ENCODE results near the gene GUCD1.
"Not testable (repeated sequence)": the region's sequence is repeated elsewhere in the genome, so short reads cannot be mapped to it uniquely, and the experiment has no call there.

Gene GUCD1

GRCh38 chr22:24595228-24595627 lies 40.3 kb upstream of the GUCD1 start:
- no peaks in the 10 kb centered on the region for H3K79me2 ChIP-seq (ENCODE audit: control insufficient read depth, insufficient read depth, low read length)
- H2BK5ac ChIP-seq (ENCODE audit: low read length): no peak overlapping the region
- no peak overlapping the region for H4K5ac ChIP-seq (ENCODE audit: low read length)
- no peak overlapping the region for H2AK5ac ChIP-seq (ENCODE audit: low read length)
- no peak overlapping the region for H3K9ac ChIP-seq (ENCODE audit: low read length)
- H3K56ac ChIP-seq (ENCODE audit: low read length): no peak overlapping the region
- peak overlapping the region; percentile 6 for H3K23ac ChIP-seq (ENCODE audit: low read length)
- no peak overlapping the region for H2BK120ac ChIP-seq (ENCODE audit: low read depth, low read length)
- H4K8ac ChIP-seq (ENCODE audit: low read depth, low read length): no peak overlapping the region
- no peak overlapping the region for H3K4ac ChIP-seq (ENCODE audit: low read depth, low read length)
- H3K79me1 ChIP-seq (ENCODE audit: low read length): peaks cover 2% of the 10 kb centered on the region
- H3K27ac ChIP-seq (ENCODE audit: low read depth, low read length): no peak overlapping the region
- H3K27me3 ChIP-seq (ENCODE audit: insufficient read depth, low read length, poor library complexity): no peaks in the 10 kb centered on the region
- no peak overlapping the region for H3K4me2 ChIP-seq (ENCODE audit: low read length)
- H3K4me3 ChIP-seq (ENCODE audit: low read length): no peak overlapping the region
- H3K36me3 ChIP-seq (ENCODE audit: control insufficient read depth, insufficient read depth, low read length): no peaks in the 10 kb centered on the region
- no peak overlapping the region for H2BK15ac ChIP-seq (replicated peaks; ENCODE audit: low read depth)
- H3K4me1 ChIP-seq (ENCODE audit: control insufficient read depth, low read depth, low read length): peaks cover 3% of the 10 kb centered on the region
- DNase-seq: no peak
- no CpG with 5 or more reads among the region's 6 CpGs for WGBS (ENCODE audit: extremely low coverage, insufficient coverage, low lambda C conversion rate)
- no peak overlapping the region for H3K18ac ChIP-seq (ENCODE audit: low read length)

GRCh38 chr22:24594569-24595120 lies 39.7 kb upstream of the GUCD1 start:
- Histone ChIP-seq H3K23ac (ENCODE audit: low read length) (no peak overlapping the region), H4K8ac (ENCODE audit: low read depth, low read length) (no peak overlapping the region), H3K4ac (ENCODE audit: low read depth, low read length) (no peak overlapping the region), H3K56ac (ENCODE audit: low read length) (peak overlapping the region; percentile 26), H2BK15ac (replicated peaks; ENCODE audit: low read depth) (no peak overlapping the region), H3K36me3 (ENCODE audit: control insufficient read depth, insufficient read depth, low read length) (no peaks in the 10 kb centered on the region), H3K79me2 (ENCODE audit: control insufficient read depth, insufficient read depth, low read length) (no peaks in the 10 kb centered on the region), H4K5ac (ENCODE audit: low read length) (no peak overlapping the region), H3K27me3 (ENCODE audit: insufficient read depth, low read length, poor library complexity) (no peaks in the 10 kb centered on the region), H2BK120ac (ENCODE audit: low read depth, low read length) (no peak overlapping the region), H3K27ac (ENCODE audit: low read depth, low read length) (no peak overlapping the region), H3K9ac (ENCODE audit: low read length) (peak overlapping the region; percentile 11), H3K4me1 (ENCODE audit: control insufficient read depth, low read depth, low read length) (peaks cover 3% of the 10 kb centered on the region), H3K4me3 (ENCODE audit: low read length) (no peak overlapping the region), H3K79me1 (ENCODE audit: low read length) (peaks cover 2% of the 10 kb centered on the region), H2BK5ac (ENCODE audit: low read length) (no peak overlapping the region), H2AK5ac (ENCODE audit: low read length) (no peak overlapping the region), H3K18ac (ENCODE audit: low read length) (no peak overlapping the region), H3K4me2 (ENCODE audit: low read length) (no peak overlapping the region)
- DNase-seq: no peak
- WGBS (ENCODE audit: extremely low coverage, insufficient coverage, low lambda C conversion rate): no CpG with 5 or more reads among the region's 7 CpGs

GRCh38 chr22:24593836-24594568 lies 39.1 kb upstream of the GUCD1 start:
- WGBS (ENCODE audit: extremely low coverage, insufficient coverage, low lambda C conversion rate): no CpG with 5 or more reads among the region's 16 CpGs
- Histone ChIP-seq H3K36me3 (ENCODE audit: control insufficient read depth, insufficient read depth, low read length) (no peaks in the 10 kb centered on the region), H2AK5ac (ENCODE audit: low read length) (no peak overlapping the region), H2BK15ac (replicated peaks; ENCODE audit: low read depth) (no peak overlapping the region), H3K27me3 (ENCODE audit: insufficient read depth, low read length, poor library complexity) (no peaks in the 10 kb centered on the region), H3K18ac (ENCODE audit: low read length) (no peak overlapping the region), H3K23ac (ENCODE audit: low read length) (no peak overlapping the region), H3K4ac (ENCODE audit: low read depth, low read length) (no peak overlapping the region), H4K8ac (ENCODE audit: low read depth, low read length) (no peak overlapping the region), H3K79me2 (ENCODE audit: control insufficient read depth, insufficient read depth, low read length) (no peaks in the 10 kb centered on the region), H3K4me3 (ENCODE audit: low read length) (no peak overlapping the region), H2BK5ac (ENCODE audit: low read length) (no peak overlapping the region), H4K5ac (ENCODE audit: low read length) (no peak overlapping the region), H3K4me2 (ENCODE audit: low read length) (no peak overlapping the region), H3K27ac (ENCODE audit: low read depth, low read length) (no peak overlapping the region), H3K56ac (ENCODE audit: low read length) (peak overlapping the region; percentile 57), H2BK120ac (ENCODE audit: low read depth, low read length) (no peak overlapping the region), H3K9ac (ENCODE audit: low read length) (no peak overlapping the region), H3K79me1 (ENCODE audit: low read length) (peaks cover 2% of the 10 kb centered on the region), H3K4me1 (ENCODE audit: control insufficient read depth, low read depth, low read length) (peaks cover 3% of the 10 kb centered on the region)
- no peak for DNase-seq

GRCh38 chr22:24593559-24593835 lies 38.6 kb upstream of the GUCD1 start:
- not testable (repeated sequence) for H2AK5ac ChIP-seq (ENCODE audit: low read length); H3K27ac ChIP-seq (ENCODE audit: low read depth, low read length); H2BK15ac ChIP-seq (replicated peaks; ENCODE audit: low read depth); H3K4me3 ChIP-seq (ENCODE audit: low read length); H4K5ac ChIP-seq (ENCODE audit: low read length); H3K4ac ChIP-seq (ENCODE audit: low read depth, low read length); H3K23ac ChIP-seq (ENCODE audit: low read length); DNase-seq; H2BK120ac ChIP-seq (ENCODE audit: low read depth, low read length); H3K36me3 ChIP-seq (ENCODE audit: control insufficient read depth, insufficient read depth, low read length); H3K79me2 ChIP-seq (ENCODE audit: control insufficient read depth, insufficient read depth, low read length); H3K79me1 ChIP-seq (ENCODE audit: low read length); H4K8ac ChIP-seq (ENCODE audit: low read depth, low read length); H2BK5ac ChIP-seq (ENCODE audit: low read length); H3K4me1 ChIP-seq (ENCODE audit: control insufficient read depth, low read depth, low read length); H3K4me2 ChIP-seq (ENCODE audit: low read length); H3K18ac ChIP-seq (ENCODE audit: low read length); H3K27me3 ChIP-seq (ENCODE audit: insufficient read depth, low read length, poor library complexity)
- H3K9ac ChIP-seq (ENCODE audit: low read length): peak overlapping the region; percentile 82
- WGBS (ENCODE audit: extremely low coverage, insufficient coverage, low lambda C conversion rate): no CpG with 5 or more reads among the region's 10 CpGs
- H3K56ac ChIP-seq (ENCODE audit: low read length): peak overlapping the region; percentile 98

- no CpG with 5 or more reads among the region's 72 CpGs for WGBS (ENCODE audit: extremely low coverage, insufficient coverage, low lambda C conversion rate)
- no peak within 1 kb of the TSS for H2AK5ac ChIP-seq (ENCODE audit: low read length)
Observed at GRCh38 chr22:24592851-24593558, 38.1 kb upstream of the GUCD1 start, which contains the start of gene LRRC75B. Gene LRRC75B, minus strand, starts transcription at chr22:24593073. Its CDS starts 34 bp downstream, at chr22:24593039.

More at GRCh38 chr22:24592851-24593558, 38.1 kb upstream of the GUCD1 start, which contains the start of gene LRRC75B:
- H3K36me3 ChIP-seq (ENCODE audit: control insufficient read depth, insufficient read depth, low read length): no peaks in the 10 kb centered on the region
- peaks cover 3% of the 10 kb centered on the region for H3K4me1 ChIP-seq (ENCODE audit: control insufficient read depth, low read depth, low read length)
- no peak within 1 kb of the TSS for H4K5ac ChIP-seq (ENCODE audit: low read length)
- H3K56ac ChIP-seq (ENCODE audit: low read length): peak within 1 kb of the TSS; percentile 98
- DNase-seq: peak; percentile 92
- no peak within 1 kb of the TSS for H2BK120ac ChIP-seq (ENCODE audit: low read depth, low read length)
- no peaks in the 10 kb centered on the region for H3K79me2 ChIP-seq (ENCODE audit: control insufficient read depth, insufficient read depth, low read length)
- H3K4ac ChIP-seq (ENCODE audit: low read depth, low read length): peak within 1 kb of the TSS; percentile 74
- H2BK15ac ChIP-seq (replicated peaks; ENCODE audit: low read depth): no peak within 1 kb of the TSS
- peak within 1 kb of the TSS; percentile 89 for H3K9ac ChIP-seq (ENCODE audit: low read length)
- no peak within 1 kb of the TSS for H4K8ac ChIP-seq (ENCODE audit: low read depth, low read length)
- H3K27ac ChIP-seq (ENCODE audit: low read depth, low read length): peak within 1 kb of the TSS; percentile 71
- peak within 1 kb of the TSS; percentile 54 for H3K18ac ChIP-seq (ENCODE audit: low read length)
- H3K27me3 ChIP-seq (ENCODE audit: insufficient read depth, low read length, poor library complexity): no peaks in the 10 kb centered on the region
- no peak within 1 kb of the TSS for H2BK5ac ChIP-seq (ENCODE audit: low read length)
- H3K79me1 ChIP-seq (ENCODE audit: low read length): peaks cover 2% of the 10 kb centered on the region
- peak within 1 kb of the TSS; percentile 97 for H3K23ac ChIP-seq (ENCODE audit: low read length)
- H3K4me2 ChIP-seq (ENCODE audit: low read length): peak within 1 kb of the TSS; percentile 87
- H3K4me3 ChIP-seq (ENCODE audit: low read length): peak within 1 kb of the TSS; percentile 72

Measured in mesendoderm (in vitro differentiated cells).